Measurements from ENCODE around the gene ABHD18.
"Not testable (repeated sequence)": the region's sequence is repeated elsewhere in the genome, so short reads cannot be mapped to it uniquely, and the experiment has no call there.

ABHD18 gene

GRCh38 chr4:128031756-128032384, 66.7 kb downstream of the ABHD18 start:
- Histone ChIP-seq H3K79me2 (ENCODE audit: insufficient read depth, low read length) (no peaks in the 10 kb centered on the region), H4K20me1 (ENCODE audit: insufficient read depth, low read length) (no peaks in the 10 kb centered on the region), H2AFZ (ENCODE audit: low read depth, low read length) (no peak overlapping the region), H3K27ac (ENCODE audit: low read length) (no peak overlapping the region), H3K9ac (ENCODE audit: low read depth, low read length) (no peak overlapping the region), H3K9me3 (ENCODE audit: insufficient read depth, low read length, severe bottlenecking) (no peaks in the 10 kb centered on the region), H3K36me3 (ENCODE audit: insufficient read depth, low read length) (peaks cover 41% of the 10 kb centered on the region), H3K4me2 (ENCODE audit: insufficient read depth, low read length) (no peak overlapping the region), H3K4me1 (ENCODE audit: insufficient read depth, low read length) (no peaks in the 10 kb centered on the region), H3K27me3 (ENCODE audit: insufficient read depth, low read length, poor library complexity) (no peaks in the 10 kb centered on the region), H3K4me3 (ENCODE audit: low read depth in 1 of 2, low read length in 2 of 2) (no peak overlapping the region)
- DNase-seq = no peak
- no peak for TF ChIP-seq EZH2 (IDR thresholded peaks at IDR 0.05; ENCODE audit: borderline replicate concordance, low read depth, low read length, severe bottlenecking)
- no peak for TF ChIP-seq CTCF (IDR thresholded peaks at IDR 0.05; ENCODE audit: borderline replicate concordance, extremely low read depth, low read length, poor library complexity, severe bottlenecking)
- ATAC-seq (ENCODE audit: insufficient read depth, low read depth) = no peak

DNA sequence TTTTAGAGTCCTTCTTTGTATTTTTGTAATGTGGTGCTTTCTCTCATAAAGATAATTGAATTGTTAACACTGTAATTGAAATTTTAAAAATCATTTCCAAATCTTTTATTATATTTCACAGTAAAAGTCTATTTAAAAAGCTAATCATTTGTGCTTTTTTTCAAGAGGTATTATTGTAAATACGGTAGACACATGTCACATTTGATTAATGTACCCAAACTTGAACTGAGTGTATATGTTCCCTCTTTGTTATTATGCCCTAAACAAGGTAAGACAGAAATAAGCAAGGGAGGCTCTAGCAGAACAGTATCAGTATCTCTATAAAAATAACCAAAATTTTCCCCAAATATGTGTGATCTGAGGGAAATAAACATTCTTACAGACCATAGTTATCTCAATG, 74.4 kb downstream of the ABHD18 start:
- DNase-seq = no peak
- H2AFZ ChIP-seq (ENCODE audit: low read depth, low read length) = no peak overlapping the region
- no peaks in the 10 kb centered on the region for H4K20me1 ChIP-seq (ENCODE audit: insufficient read depth, low read length)
- H3K27ac ChIP-seq (ENCODE audit: low read length) = no peak overlapping the region
- no peak overlapping the region for H3K4me2 ChIP-seq (ENCODE audit: insufficient read depth, low read length)
- H3K4me1 ChIP-seq (ENCODE audit: insufficient read depth, low read length) = no peaks in the 10 kb centered on the region
- no peaks in the 10 kb centered on the region for H3K36me3 ChIP-seq (ENCODE audit: insufficient read depth, low read length)
- H3K4me3 ChIP-seq (ENCODE audit: low read depth in 1 of 2, low read length in 2 of 2) = no peak overlapping the region
- no peaks in the 10 kb centered on the region for H3K79me2 ChIP-seq (ENCODE audit: insufficient read depth, low read length)
- TF ChIP-seq CTCF (IDR thresholded peaks at IDR 0.05; ENCODE audit: borderline replicate concordance, extremely low read depth, low read length, poor library complexity, severe bottlenecking) (no peak), EZH2 (IDR thresholded peaks at IDR 0.05; ENCODE audit: borderline replicate concordance, low read depth, low read length, severe bottlenecking) (no peak)
- no peaks in the 10 kb centered on the region for H3K27me3 ChIP-seq (ENCODE audit: insufficient read depth, low read length, poor library complexity)
- no peak for ATAC-seq (ENCODE audit: insufficient read depth, low read depth)
- H3K9me3 ChIP-seq (ENCODE audit: insufficient read depth, low read length, severe bottlenecking) = no peaks in the 10 kb centered on the region
- H3K9ac ChIP-seq (ENCODE audit: low read depth, low read length) = no peak overlapping the region

- H4K20me1 ChIP-seq (ENCODE audit: insufficient read depth, low read length); H3K79me2 ChIP-seq (ENCODE audit: insufficient read depth, low read length); H3K4me1 ChIP-seq (ENCODE audit: insufficient read depth, low read length); H3K36me3 ChIP-seq (ENCODE audit: insufficient read depth, low read length); H3K4me2 ChIP-seq (ENCODE audit: insufficient read depth, low read length); H2AFZ ChIP-seq (ENCODE audit: low read depth, low read length); H3K27me3 ChIP-seq (ENCODE audit: insufficient read depth, low read length, poor library complexity); H3K4me3 ChIP-seq (ENCODE audit: low read depth in 1 of 2, low read length in 2 of 2); DNase-seq; H3K27ac ChIP-seq (ENCODE audit: low read length); ATAC-seq (ENCODE audit: insufficient read depth, low read depth); H3K9me3 ChIP-seq (ENCODE audit: insufficient read depth, low read length, severe bottlenecking); H3K9ac ChIP-seq (ENCODE audit: low read depth, low read length): not testable (repeated sequence)
Observed at GRCh38 chr4:128047019-128047418, 81.8 kb downstream of the ABHD18 start.

- not testable (repeated sequence) for DNase-seq; H3K27ac ChIP-seq (ENCODE audit: low read length); H3K79me2 ChIP-seq (ENCODE audit: insufficient read depth, low read length); ATAC-seq (ENCODE audit: insufficient read depth, low read depth); H3K4me2 ChIP-seq (ENCODE audit: insufficient read depth, low read length); H4K20me1 ChIP-seq (ENCODE audit: insufficient read depth, low read length); H3K36me3 ChIP-seq (ENCODE audit: insufficient read depth, low read length); H3K4me3 ChIP-seq (ENCODE audit: low read depth in 1 of 2, low read length in 2 of 2); H3K4me1 ChIP-seq (ENCODE audit: insufficient read depth, low read length); H3K9ac ChIP-seq (ENCODE audit: low read depth, low read length); H3K9me3 ChIP-seq (ENCODE audit: insufficient read depth, low read length, severe bottlenecking); H2AFZ ChIP-seq (ENCODE audit: low read depth, low read length); H3K27me3 ChIP-seq (ENCODE audit: insufficient read depth, low read length, poor library complexity)
Observed at GRCh38 chr4:128047514-128047913, 82.3 kb downstream of the ABHD18 start.
